CD1c-positive myeloid dendritic cell (primary cell): ENCODE results near the gene SNAP29.
"Not testable (repeated sequence)": the region's sequence is repeated elsewhere in the genome, so short reads cannot be mapped to it uniquely, and the experiment has no call there.

Experiments used
- DNase-seq: peaks from one replicate; pipeline ENCODE4 v3.0.0-alpha.2; 2016; ENCODE audit errors: extremely low spot score

The SNAP29 gene

DNA sequence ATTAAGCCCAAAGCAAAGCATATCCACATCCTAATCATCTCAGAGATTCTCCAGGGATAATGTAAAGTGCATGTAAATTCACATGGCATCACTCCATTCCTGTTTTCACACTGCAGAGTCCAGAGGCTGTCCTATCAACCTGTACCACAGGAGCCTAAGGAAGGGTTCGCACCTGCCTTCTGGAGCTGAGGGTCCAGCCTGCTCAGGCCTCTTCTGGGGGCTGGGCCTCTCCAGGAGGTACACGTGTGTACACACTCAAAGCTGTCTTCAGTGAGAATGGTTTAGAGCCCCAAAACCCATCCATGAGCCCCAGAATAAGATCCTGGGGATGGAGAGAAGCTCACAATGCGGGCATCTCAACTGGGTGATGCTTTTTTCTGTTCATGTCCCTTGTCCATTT is 24.1 kb upstream of the SNAP29 start:
- no peak for DNase-seq

DNA sequence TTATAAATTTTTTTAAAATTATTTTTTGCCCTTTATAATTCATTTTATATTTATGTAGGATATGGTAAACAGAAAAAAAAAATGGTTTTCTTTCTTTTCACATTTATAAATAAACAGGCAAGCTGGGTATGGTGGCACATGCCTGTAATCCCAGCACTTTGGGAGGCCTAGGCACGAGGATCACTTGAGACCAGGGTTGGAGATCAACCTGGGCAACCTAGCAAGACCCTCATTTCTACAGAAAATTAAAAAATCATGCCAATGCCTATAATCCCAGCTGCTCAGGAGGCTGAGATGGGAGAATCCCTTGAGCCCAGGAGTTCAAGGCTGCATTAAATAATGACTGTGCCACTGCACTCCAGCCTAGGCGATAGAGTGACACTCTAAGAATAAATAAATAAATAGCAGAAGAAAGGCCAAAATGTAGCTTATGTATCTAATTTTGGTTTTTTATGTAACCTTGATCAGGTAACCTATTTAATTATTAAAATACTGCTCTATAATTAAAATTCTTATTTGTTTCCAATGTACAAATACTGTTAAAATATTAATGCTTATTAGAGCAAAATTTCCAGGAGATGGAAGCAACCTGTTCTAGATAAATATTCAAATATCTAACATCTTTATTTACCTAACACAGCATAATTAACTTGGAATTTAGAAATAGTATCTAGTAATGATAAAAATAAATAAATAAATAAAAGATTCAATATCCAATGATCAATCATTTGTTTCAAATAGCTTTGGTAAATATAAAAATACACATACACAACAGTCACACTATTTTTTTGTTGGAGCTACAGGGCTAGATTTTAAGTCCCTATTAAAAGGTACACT is 21.6 kb upstream of the SNAP29 start:
- no peak for DNase-seq

DNA sequence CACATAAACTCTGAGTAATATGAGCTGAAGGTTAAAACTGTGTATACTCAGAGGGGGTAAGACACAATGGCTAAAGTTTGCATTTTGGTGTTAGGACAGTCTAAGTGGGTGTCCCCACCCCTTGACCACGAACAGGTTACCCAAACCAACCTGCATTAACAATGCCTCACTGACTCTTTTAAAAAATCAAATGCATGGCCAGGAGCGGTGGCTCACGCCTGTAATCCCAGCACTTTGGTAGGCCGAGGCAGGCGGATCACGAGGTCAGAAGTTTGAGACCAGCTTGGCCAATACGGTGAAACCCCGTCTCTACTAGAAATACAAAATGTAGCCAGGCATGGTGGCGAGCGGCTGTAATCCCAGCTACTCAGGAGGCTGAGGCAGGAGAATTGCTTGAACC is 19.5 kb upstream of the SNAP29 start:
- not testable (repeated sequence) for DNase-seq

DNA sequence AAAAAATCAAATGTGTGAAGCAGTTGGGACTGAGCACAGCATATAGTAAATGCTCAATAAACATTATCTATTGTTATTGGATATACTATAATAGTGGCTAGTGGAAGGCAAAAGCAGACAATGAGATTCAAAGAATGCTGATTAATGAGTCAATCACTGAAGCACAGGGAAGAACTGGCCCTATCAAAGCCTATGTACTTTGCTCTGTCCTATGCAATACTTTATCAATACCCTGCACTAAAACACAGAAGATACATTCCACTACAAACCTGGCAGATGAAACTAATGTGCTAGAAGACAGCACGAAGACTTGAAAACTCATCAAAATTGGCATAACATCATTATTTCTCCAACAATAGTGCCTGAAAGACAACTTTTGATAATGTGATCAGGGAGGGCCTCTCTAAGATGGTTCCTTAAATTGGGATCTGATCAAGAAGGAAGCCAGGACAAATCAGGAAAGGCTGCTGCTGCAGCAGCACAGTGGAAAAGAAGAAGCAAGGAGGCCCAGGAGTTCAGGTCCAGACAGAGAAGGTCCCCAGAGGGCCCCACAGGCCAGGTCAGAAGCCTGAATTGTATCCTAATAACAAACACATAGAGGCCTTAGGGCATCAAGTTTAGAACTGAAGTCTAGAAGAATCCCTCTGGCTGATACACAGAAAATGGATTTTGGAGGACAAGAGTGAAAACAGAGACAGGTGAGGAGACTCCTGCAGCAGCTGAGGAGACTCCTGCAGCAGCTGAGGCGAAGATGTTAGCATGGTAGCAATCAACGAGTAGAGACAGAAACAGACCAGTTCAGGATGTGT is 18.8 kb upstream of the SNAP29 start:
- no peak for DNase-seq

GRCh38 chr22:20840646-20841371 is 18.0 kb upstream of the SNAP29 start:
- DNase-seq: no peak

GRCh38 chr22:20843501-20843900 is 15.3 kb upstream of the SNAP29 start:
- no peak for DNase-seq

DNA sequence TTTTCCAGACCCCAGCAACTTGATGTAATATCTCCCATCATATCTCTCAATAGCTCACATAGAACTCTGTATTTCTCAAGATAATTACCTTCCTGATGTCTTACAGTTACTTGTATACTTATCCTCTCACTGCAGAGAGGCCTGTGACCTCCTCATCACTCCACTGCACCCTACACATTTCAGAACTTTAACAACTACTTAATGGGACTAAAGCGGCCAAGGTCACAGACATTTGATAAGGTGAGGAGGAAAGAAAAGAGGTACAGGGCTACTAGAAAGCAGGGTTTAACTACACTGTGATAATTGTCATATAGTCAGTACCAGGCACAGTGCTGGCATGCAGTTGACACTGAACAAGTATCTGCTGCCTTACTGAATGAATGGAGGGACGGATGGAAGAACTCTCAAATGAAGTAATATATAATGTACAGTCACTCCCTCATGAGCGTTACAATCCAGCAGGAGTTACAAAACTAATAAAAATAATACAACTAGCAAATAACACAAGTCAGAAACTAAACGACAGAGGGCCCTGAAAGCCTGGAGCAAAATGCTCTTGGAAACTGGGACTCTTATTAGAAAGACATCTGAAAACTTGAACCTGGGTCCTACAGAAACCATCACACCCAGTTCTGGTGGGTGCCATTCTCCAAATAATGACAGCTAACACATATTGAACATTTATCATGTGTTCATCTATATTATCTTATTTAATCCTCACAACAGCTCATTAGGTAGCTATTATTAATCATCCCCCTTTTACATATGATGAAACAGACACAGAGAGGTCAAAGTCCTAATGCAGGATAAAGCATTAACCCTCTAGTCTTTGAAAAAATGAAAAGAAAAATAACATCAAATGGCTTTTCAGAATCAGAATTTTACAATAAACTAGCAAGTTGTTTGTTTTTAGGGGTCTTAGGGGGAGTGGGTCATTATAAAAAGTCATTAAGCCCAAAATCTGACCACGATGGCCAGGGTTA is 14.5 kb upstream of the SNAP29 start:
- DNase-seq: no peak

GRCh38 chr22:20847318-20847822 is 11.4 kb upstream of the SNAP29 start:
- no peak for DNase-seq

- no peak for DNase-seq
These were observed 6.7 kb upstream of the SNAP29 start for GRCh38 chr22:20852076-20852475.

DNA sequence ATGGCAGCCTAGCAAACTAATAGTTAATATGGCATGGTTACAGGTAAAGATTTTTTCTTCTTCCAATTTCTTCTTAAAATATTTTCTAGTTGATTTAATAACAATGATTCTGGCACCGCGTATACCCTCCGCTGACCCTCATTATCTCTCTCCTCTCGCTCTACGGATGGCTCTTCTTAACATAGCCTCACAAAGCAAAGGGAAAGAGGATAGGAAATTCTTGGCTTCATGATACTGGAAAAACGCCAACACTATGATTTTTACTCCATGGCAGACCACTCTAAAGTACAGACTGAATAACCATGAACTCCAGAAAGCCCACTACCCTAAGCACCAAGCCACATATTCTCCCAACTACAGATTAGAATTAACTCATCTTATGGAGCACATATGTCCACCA is 6.3 kb upstream of the SNAP29 start:
- no peak for DNase-seq

DNA sequence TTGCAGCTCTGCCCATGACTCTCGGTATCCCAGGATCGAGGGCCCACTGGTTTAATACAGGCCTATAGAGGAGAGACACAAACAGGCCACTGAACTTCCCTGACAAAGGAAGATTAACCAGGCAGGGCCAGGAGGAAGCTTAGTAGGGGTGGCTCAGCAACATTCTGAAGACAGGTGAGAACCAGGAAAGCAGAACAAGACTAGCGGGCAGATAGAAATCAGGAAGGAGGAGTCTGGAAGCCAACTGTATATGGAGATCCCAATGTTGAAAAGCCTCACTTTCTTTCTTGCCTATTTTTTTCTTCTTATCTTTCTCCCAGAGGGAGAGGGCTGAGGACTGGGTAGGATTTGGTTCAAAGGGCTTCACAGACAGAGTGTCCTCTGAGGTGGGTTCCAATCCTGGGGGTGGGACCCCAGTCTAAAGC is 5.6 kb upstream of the SNAP29 start:
- no peak for DNase-seq

DNA sequence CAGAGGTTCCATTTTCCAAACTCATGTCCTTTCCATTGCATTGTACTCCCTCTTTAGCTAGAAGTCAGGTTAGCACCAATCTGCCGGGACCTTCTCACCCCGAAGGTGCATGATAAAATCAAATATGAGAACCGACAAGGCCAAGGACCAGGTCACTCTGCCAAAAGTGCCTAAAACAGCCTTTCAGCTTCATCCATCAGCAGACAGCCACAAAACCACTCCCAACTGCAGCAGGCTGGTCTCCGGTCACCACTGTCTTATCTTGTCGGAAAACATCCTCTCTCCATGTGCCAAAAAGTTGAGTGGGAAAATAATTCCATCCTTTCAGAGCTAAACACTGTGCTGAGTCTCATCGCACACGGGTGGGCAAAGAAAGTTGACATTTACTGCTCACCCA is 1.6 kb upstream of the SNAP29 start:
- DNase-seq: no peak

GRCh38 chr22:20857838-20858614 is 781 bp upstream of the SNAP29 start:
- peak; percentile 27 for DNase-seq

- no peak for DNase-seq
These were observed 808 bp downstream of the SNAP29 start for GRCh38 chr22:20859615-20860014.

GRCh38 chr22:20862540-20862939 is 3.7 kb downstream of the SNAP29 start:
- no peak for DNase-seq

GRCh38 chr22:20863366-20863765 is 4.6 kb downstream of the SNAP29 start:
- DNase-seq: peak; percentile 55

- DNase-seq: peak; percentile 57
These were observed 5.5 kb downstream of the SNAP29 start for GRCh38 chr22:20864186-20864908.

- DNase-seq: no peak
These were observed 6.5 kb downstream of the SNAP29 start for GRCh38 chr22:20865331-20865730.

GRCh38 chr22:20865875-20866445 is 7.2 kb downstream of the SNAP29 start:
- no peak for DNase-seq
